DMS114 treated with DMSO at 0.1 percent for 48 hours (cell line): ENCODE results near the gene PPP1R16B.

Experiments
- DNase-seq: peaks from one replicate; lab custom pipeline; 2025; ENCODE audit not compliant: unreplicated experiment; lab: John Stamatoyannopoulos, UW

The PPP1R16B gene

DNA sequence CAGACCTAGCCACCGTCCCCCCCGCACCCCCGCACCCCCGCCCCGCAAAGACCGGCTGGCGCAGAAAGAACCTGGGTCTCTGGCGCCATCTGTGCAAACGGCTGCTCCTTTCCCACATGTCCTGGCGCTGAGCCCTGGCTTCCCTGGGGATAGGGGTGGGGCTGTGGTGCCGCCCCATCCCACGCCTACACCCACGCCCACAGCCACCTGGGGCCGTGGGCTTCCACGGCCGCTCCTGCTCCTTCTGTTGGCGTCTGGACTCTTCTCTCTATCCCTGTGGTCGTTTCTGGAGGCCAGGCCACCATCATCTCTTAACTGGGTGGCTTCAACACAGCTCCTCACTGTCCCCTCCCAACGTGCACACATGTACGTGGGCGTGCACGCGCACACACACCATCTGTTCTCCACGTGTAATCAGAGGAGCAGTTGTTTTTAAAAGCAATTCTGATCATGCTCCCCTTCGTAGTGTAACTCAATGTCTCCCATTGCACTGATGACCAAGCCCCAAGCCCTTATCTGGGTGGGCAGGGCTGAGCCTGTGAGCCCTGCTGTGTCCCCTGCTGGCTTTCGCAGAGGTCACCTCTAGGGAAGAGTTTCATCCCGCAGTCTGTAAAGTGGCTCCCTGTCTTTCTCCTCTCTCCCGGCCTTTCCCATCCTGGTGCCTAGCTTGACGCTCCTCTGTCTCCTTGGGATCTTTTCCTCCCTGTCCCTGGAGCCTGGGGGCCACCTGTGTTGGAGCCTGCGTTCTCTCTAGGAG is 88.8 kb downstream of the PPP1R16B start:
- no peak for DNase-seq

DNA sequence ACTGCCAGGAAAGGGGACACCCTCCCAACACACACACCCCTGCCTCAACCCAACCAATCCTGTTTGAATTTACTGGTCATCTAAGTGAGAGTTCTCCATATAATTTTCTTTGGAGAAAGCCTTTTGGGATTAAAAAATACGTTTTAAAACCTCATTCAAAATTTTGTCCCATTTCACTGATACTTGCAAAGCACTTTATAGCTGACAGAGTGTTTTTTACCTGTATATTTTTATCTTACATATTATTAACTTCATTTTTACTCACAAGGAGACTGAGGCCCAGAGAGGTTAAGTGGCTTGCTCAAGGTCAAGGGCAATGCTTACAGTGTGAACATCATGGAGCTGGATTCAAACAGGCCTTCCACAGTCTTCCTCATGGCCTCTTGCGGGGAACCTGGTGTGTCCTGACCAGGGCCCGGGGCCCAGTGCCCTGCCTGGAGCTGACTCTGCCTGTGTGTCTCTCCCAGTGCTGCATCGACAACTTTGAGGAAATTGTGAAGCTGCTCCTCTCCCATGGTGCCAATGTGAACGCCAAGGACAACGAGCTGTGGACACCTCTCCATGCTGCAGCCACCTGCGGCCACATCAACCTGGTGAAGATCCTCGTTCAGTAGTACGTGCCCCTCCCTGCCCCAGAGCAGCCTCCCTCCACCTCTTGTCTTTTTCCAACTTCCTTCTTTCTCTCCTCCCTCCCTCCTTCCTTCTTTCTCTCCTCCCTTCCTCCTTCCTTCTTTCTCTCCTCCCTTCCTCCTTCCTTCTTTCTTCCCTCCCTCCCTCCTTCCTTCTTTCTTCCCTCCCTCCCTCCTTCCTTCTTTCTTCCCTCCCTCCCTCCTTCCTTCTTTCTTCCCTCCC is 89.8 kb downstream of the PPP1R16B start:
- no peak for DNase-seq

DNA sequence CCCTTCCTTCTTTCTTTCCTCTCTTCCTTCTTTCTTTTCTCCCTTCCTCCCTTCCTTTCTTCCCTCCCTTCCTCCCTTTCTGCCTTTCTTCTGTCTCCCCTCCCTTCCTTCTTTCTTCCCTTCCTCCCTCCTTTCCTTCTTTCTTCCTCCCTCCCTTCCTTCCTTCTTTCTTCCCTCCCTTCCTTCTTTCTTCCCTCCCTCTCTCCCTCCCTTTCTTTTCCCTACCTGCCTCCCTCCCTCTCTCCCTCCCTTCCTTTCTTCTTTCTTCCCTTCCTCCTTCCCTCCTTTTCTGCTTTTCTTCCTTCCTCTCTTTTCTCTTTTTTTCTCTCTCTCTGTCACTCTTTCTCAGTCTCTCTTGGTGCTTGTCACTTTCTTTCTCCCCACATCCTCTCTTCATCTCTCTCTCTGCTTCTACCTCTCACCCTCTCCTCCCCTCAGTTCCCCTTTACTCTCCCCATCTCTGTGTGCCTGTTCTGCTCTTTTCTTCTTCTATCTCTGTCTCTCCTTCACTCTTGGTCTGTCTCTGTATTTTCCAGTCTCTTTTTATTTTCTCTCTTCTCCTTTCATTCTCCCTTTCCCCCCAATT is 90.6 kb downstream of the PPP1R16B start:
- no peak for DNase-seq

DNA sequence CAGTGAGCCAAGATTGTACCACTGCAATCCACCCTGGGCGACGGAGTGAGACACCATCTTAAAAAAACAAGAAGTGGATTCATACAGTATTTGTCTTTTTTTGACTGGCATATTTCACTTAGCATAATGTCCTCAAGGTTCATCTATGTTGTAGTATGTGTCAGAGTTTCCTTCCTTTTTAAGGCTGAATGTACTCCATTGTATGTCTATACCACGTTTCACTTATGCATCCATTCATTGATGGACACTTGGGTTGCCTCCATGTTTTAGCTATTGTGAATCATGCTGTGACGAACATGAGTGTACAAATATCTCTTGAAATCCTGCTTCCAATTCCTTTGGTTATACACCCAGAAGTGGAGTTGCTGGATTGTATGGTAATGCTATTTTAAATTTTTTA is 91.8 kb downstream of the PPP1R16B start:
- DNase-seq, result no peak

DNA sequence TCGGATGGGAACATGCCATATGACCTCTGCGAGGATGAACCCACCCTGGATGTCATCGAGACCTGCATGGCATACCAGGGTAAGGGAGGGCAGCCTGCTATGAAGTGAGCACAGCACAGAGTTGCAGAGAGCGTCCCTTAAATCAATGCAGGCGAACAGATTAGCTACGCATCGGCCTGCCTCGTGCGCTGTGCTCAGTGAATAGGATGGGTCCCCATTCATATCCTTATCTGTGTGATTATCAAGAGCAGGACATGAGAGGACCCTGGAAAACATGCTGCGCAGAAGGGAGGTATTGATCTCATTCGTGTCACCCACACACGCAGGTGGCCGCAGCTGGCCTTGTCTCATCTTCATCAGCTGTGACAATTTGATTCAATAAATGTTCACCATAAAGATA is 95.1 kb downstream of the PPP1R16B start:
- no peak for DNase-seq

DNA sequence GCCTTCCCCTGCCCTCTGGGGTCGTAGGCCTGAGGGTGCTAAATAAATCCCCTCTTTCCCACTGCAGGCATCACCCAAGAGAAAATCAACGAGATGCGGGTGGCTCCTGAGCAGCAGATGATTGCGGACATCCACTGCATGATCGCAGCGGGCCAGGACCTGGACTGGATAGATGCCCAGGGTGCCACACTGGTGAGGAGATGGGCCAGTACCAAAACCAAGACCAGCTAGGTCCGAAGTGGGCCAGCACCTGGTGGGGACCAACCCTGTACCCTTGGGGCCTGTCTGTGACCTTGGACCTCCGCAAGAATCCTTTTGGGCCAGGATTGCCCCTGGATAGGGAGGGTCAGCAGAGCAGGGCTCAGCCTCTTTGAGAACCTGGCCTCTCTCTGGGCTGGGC is 97.1 kb downstream of the PPP1R16B start:
- DNase-seq, result no peak

DNA sequence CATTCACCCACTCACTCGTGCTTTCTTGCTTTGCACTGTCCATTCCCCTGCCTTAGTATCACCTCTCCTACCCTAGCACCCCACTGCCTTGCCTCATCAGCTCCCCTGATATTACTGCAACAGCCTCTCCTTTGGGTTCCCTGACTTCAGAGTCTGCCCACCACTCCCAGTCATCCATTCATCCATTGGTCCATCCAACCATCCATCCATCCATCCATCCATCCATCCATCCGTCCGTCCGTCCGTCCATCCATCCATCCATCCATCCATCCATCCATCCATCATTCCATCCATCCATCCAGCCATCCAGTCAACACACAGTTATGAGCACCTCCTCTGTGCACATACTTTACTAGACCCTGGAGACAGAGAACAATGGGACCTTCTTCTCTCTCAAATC is 97.8 kb downstream of the PPP1R16B start:
- DNase-seq, result no peak

DNA sequence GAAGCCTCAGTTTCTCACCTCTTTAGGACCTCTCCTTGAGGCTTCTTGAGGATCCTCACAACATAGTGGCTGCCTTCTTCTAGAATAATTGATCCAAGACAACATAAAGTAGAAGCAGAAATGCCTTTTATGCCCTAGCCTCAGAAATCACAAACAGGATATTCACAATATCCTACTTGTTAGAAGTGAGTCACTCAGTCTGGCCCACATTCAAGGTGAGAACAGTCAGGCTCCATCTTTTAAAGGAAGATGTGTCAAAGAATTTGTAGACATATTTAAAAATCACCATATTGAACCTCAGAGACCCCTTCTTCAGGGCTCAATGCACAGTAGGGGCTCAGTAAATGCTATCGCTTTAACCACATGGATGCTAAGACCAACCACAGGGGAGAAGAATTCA is 99.9 kb downstream of the PPP1R16B start:
- DNase-seq, result no peak

DNA sequence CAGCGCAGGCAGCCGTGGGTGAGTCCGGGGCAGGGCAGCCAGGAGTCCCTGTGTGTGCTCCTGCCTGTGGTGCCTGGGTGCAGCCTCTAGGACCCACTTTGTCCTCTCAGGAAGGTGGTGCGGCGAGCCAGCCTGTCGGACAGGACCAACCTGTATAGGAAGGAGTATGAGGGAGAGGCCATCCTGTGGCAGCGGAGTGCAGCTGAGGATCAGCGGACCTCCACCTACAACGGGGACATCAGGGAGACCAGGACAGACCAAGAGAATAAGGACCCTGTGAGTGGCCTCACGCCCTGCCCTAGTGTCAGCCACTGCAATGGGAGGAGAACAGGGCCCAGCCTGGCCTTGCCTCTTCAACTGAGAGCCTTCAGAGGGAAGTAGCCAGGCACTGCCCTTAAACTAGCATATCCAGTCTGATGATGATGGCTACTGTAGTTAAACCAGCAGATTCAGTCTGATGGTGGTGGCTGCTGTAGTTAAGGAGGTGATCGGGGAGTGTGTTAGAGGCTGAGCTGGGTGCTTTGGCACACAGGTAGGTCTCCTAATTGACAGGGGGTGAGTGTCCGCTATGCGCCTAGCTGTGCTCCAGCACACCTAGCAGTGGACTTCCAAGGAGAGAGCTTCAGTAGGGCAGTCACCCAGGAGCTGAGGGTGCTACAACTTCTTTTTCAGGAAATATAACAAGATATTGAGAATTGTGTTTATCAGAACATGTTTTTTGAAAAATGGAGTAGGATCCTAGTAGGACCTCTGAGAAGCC is 102.6 kb downstream of the PPP1R16B start:
- no peak for DNase-seq

DNA sequence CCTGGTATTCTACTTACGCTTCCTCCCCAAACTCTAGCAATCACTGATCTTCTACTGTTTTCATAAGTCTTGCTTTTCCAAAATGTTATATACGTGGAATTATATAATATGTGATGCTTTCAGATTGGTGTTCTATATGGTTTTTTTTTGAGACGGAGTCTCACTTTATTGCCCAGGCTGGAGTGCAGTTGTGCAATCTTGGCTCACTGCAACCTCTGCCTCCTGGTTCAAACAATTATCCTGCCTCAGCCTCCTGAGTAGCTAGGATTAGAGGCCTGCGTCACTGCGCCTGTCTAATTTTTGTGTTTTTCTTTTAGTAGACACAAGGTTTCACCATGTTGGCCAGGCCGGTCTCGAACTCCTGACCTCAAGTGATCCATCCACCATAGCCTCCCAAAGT is 109.9 kb downstream of the PPP1R16B start:
- DNase-seq, result no peak

DNA sequence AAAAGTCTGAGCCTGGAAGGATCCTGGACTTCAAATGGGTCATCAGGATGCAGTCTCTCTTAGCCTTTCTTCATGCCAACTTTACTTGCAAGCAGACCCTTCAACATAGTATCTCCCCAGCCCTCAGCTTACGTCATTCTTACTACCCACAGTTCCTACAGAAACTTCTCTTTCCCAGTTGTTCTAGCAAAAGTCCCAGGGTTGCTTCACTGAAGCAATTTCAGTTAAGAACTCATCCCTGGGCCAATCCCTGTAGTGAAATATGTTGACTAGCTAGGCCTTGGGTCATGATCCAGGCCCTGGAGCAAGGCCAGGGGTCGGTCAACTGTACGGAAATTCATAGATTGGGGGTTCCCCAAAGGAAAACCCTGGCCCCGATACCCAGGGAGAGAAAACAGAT is 112.2 kb downstream of the PPP1R16B start:
- no peak for DNase-seq

DNA sequence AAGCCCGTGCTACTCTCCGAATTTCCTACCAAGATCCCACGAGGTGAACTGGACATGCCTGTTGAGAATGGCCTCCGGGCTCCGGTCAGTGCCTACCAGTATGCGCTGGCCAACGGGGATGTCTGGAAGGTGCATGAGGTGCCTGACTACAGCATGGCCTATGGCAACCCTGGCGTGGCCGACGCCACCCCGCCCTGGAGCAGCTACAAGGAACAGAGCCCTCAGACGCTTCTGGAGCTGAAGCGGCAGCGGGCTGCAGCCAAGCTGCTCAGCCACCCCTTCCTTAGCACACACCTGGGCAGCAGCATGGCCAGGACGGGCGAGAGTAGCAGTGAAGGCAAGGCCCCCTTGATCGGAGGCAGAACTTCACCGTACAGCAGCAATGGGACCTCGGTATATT is 112.7 kb downstream of the PPP1R16B start:
- no peak for DNase-seq

DNA sequence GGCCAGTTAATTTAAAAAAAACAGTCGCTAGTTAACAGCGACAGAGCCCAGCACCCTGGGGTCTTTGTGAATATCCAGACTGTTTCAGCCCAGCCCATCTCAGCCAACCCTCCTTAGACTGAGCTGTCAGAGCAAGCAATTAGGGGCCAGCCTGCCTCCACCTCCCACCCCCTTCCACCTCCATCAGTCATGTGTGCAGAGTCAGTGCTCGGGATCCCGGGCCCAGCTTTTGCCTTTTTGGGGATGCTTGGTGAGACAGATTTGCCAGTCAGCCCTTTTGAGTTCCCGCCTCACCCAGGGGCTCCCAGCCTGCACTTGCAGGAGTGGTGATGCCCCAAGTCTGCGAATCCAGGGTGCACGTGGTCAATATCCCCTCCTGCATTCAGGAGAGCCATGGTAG is 114.2 kb downstream of the PPP1R16B start:
- DNase-seq, result no peak

DNA sequence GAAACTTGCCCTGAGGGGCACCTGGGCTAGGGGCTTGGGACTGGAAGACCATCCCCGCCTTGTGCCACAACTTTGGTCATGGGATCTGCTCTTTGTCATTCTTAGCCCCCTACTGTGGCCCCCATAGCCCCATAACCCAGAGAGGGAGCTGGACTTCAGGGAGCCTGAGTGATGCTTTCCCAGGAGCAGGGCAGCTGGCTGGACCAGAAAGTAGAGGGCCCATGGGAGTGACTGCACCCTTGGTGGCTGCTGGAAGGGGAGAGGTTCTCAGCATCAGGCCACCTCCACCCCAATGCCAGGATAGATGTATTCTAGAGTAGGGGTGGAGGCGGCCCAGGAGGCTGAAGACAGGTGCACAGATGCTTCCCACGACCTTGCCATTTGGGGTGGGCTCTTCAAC is 114.9 kb downstream of the PPP1R16B start:
- DNase-seq, result no peak

DNA sequence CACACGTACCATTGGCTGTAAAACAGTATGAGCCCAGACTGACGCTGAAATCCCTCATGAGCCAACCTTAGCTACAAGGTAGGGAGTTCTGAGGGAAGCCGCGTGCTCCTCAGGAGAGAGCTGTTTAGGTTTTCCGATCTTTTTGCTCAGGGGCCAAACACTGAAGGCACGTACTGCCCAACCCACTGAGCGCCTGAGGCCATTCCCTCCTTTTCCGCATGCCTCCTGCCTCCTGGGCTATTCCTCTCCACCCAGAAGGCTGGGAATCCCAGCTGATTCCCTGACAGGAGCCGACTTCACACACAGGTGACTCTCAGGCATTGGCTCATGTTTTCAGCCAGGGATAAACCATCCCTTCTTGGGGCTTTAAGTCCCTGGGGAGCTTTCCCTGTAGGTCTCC is 115.4 kb downstream of the PPP1R16B start:
- DNase-seq, result no peak

DNA sequence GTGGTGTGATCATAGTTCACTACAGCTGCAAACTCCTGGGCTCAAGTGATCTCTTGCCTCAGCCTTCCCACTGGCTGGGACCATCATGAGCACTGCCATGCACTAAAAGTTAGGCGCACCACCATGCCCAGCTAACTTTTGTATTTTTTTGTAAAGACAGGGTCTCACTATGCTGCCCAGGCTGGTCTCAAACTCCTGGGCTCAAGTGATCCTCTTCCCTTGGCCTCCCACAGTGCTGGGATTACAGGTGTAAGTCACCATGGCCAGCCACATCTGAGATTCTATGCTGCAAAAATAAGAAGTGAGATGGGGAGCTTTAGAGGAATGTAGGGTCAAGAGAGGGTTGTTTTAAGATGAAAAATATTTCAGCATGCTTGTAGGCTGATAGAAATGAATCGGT is 119.2 kb downstream of the PPP1R16B start:
- no peak for DNase-seq

DNA sequence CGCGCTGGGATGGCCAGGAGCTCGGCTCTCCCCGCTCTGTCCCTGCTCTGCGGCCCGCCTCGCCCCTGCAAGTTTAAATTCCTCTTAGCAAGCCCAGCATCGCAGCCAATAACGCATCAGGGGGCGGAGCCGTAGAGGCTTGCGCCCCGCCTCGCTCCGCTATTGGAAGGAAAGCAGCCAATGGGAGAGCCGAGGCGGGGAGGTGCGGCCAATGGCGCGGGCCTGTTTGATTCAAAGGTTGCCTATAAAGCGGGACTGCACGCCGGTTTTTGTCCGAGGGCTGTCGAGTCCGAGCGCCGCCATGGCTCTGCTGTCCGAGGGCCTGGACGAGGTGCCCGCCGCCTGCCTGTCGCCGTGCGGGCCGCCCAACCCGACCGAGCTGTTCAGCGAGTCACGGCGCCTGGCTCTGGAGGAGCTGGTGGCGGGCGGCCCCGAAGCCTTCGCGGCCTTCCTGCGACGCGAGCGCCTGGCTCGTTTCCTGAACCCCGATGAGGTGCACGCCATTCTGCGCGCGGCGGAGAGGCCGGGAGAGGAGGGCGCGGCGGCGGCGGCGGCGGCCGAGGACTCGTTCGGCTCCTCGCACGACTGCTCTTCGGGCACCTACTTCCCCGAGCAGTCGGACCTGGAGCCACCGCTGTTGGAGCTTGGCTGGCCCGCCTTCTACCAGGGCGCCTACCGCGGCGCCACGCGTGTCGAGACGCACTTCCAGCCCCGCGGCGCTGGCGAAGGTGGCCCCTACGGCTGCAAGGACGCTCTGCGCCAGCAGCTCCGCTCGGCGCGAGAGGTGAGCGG is 120.8 kb downstream of the PPP1R16B start, which contains the start of gene FAM83D:
FAM83D (plus strand) TSS at position 276 of the 792 bp plus-strand sequence; CDS start at position 302, 26 bp downstream.
- peak; percentile 90 for DNase-seq

DNA sequence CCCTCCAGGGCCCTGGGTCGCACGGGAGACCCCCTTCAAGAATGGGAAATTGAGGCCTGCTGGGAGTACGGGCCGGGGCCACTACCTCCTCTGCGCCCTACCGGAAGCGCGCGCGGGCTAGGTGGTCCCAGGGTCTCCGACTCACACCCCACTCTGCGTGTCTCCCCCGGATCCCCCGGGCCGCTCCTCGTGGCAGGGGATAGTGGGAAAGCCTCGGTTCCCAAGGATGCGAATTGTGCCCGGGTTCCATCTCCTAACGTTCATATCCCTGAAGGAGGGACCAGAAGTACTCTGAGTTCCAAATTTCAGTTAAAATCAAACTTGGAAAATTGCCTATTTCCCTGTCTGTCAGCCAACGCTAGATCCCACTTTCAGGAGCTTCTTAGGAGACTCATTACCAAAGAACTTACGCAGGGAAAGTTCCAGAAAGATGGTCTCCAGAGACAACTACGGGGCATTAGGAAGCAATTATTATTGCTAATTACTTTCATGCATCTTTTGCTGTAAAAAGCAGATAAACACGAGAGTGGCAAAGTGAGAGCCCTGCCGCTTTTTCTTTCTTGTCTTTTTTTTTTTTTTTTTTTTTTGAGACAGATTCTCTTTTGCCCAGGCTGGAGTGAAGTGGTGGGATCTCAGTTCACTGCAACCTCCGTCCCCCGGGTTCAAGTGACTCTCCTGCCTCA is 121.6 kb downstream of the PPP1R16B start:
- DNase-seq, result no peak

DNA sequence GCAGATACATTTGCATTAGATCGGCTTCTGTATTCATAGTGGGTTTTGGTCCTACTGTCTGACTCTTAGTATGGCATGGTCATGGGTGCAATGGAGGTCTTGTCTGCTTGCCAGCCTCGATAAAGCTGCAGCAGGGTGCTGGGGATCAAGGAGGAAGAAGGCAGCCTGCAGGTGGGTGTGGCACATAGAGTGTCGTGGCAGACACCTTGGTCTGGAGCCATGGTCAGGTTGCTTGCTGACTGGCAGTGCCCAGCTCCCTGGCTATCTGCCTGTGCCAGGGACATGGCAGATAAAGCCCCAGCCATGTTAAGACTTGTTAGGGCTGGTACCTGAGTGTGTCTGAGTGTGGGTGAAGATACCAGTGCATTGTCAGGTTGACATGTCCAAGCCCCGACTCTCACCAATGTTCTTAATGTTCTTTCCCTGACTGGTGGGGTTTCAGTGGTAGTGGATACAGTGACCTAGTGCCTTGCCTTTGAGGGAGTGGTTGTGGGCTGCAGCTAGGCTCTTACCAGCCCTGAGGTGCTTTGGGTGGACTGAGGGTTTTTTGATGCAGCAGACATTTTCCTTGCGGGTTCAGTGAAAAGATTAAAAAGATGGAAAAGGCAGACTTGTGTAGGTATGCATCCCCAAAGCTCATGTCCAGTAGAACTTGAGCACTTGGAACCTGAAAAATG is 122.5 kb downstream of the PPP1R16B start:
- DNase-seq, result no peak
